GM19395 (cell line): ENCODE data around the gene NTM.

Experiments used
- ATAC-seq: cut with Tn5 transposase; IDR thresholded peaks from one replicate; pipeline ENCODE4 v1.9.1; 2021; ENCODE audit warnings: mild to moderate bottlenecking, moderate library complexity; ENCODE audit not compliant: unreplicated experiment

The NTM gene

DNA sequence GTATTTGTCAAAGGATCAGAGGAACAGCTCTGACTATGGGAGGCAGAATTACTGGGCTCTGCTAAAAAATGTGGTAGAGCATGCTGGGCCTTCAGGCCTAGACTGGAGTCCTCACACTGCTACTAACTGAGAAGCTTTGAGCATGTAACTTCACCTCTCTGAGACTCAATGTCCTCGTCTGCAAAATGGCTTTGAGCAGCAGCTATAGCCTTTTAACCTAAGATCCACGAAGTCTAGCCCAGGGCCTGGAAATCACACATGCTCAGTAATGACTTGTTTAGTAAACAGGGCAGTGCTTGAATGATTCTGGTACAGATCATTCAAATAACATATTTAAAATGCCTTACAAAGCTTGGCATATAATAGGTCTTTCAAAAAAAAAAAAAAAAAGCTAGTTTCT, 221.7 kb downstream of the NTM start:
- no peak for ATAC-seq

DNA sequence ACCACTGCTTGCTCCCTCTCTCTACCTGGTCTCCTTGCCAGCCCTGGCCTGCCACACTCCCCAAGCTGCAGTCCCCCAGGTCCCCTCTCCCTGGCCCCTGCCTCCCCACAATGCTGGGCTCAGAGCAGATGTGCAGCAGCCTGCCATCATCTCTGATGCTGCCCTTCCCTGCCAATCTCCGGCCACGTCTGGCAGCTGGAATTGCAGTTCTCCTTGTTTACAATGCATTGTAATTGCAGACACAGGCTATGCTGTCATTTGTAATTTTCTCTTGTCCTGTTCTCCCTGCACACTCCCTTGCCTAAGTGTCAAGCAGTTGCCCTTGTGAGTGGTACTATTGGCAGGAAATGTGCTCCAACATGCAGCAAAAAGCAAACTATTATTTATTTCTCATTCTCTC, 222.3 kb downstream of the NTM start:
- ATAC-seq = no peak

DNA sequence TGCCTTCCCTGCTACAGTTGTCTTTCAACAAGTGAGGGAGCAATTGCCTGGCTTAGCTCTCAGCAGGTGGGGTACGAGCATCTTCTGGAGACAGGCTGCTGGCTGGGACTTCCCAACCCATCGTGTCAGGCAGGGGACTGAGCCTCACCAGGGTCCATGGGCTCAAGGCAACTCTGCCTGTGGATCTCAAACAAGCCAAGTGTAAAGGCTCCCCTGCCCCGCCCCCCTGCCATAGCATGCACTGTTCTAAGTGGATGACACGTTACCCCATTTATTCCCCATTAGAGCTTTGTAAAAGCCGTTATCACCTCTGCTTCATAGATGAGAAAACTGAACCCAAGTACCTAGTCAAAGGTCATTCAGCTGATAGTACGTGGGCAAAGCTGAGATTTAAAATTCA, 222.9 kb downstream of the NTM start:
- ATAC-seq = no peak

DNA sequence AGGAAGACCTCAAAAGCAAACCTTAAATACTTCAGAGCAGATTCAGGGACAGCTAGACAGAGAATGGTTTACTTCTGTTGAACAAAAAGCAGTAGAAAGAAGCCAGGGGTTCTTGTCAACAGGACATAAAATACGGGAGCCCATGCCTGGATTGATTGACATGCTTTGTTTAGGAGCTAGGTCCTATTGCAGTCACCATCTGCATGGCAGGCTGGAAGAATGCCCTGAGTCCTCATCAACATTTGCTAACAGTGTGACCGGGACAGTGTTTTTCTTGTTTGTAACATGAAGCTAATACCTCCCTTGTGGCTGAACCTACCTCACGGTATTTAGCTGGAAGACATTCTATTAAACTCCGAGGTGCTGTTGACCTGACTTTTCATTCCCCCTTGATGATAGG, 225.4 kb downstream of the NTM start:
- no peak for ATAC-seq

DNA sequence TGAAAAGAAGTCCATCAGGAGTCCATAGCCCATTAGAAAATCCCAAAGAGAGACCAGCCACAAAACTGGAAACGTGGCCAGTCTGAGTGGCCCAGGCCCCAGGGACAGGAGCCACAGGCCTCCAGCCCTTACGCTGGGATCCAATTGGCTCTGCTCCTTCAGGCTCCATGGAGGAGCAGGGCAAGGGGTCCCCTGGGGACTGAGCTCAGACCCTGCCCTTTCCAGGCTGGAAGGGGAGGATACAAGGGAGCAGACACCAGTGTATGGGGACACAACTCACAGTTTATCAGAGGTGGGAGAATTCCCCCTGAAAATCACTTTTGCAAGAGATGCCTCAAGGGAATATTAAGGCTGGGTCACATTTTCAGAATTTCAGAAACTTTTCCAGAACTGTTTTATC, 227.5 kb downstream of the NTM start:
- ATAC-seq = no peak

DNA sequence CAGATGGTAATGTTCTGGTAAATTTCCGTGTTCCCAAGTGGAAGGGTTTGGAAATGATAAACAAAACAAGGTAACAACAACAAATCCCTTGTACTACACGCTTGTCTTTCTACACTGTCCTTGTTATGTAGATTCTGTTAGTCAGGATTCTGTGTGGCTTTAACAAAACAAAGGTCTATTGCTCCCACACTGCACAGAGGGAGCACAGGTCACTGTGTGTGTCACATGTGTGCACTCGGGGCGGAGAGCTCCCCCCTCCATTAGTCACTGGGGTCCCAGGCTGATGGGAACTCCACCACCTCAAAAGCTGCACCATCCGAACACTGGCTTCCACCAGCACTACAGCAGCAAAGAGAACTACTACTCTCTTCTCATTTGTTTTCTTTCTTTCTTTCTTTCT, 227.9 kb downstream of the NTM start:
- no peak for ATAC-seq

DNA sequence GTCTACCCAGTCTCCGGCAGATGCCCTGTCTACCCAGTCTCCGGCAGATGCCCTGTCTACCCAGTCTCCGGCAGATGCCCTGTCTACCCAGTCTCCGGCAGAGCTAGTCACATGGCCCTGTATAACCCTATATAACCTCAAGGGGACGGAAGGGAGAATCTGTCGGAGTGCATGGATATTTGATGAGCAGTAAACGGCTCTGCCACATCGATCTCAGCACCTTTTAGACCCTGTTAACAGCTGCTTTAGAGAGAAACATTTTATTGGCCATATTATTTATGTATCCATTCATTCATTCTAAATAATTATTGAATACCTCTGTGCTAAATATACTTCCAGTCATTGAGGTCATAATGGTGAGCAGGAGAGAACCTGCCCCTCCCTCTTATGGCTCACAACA, 228.9 kb downstream of the NTM start:
- no peak for ATAC-seq

DNA sequence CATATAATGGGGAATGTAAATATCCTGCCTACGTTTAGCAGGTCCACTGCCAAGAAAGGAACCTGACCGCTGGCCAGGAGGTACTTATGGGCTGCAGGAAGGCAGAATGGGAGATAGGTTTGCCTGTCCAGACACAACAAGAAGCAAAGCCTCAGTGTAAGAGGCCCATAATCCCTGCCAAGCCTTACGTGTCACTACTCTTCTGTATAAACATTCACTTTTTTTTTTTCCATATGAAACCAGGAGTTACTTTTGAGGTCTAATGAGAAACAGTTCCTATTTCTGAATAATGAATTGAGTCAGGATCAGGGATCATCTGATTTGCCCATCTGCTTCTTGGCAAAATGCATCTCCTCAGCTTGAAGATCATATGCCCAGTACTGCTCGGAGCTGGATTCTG, 230.2 kb downstream of the NTM start:
- ATAC-seq = no peak

DNA sequence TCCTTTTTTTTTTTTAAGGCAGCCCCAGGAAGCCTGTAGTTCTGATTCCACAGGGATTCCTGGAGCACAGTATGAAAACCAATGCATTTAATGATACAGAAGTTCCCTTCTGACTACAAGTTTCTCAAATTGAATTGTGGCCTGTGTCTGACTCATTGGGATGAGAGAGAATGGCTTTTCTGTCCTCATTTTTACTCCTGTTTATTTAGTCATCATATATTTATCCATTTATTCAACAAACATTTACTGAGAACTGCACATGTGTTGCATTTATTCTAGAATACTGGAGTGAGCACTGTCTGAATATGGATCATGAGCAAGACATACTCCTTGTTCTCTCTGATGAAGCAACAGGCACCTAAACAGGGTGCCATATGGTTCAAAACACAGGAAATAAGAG, 231.2 kb downstream of the NTM start:
- ATAC-seq = no peak

DNA sequence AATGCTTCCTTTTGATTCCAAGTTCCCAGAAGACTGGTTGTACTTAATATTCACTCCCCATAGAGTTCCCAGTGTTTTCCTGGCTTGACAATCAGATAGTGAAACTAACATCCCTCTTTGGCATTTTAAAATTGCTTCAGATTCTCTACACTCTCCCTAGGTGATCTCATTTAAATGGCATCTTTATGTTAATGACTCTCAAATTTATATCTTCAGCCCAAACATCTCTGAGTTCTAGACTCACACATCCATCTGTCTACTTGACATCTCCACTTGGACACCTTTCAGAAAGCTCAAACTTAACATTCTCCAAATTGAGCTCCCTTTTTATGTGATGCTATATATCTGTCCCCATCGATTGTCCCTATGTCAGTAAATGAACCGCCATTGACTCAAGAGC, 232.0 kb downstream of the NTM start:
- ATAC-seq = no peak

DNA sequence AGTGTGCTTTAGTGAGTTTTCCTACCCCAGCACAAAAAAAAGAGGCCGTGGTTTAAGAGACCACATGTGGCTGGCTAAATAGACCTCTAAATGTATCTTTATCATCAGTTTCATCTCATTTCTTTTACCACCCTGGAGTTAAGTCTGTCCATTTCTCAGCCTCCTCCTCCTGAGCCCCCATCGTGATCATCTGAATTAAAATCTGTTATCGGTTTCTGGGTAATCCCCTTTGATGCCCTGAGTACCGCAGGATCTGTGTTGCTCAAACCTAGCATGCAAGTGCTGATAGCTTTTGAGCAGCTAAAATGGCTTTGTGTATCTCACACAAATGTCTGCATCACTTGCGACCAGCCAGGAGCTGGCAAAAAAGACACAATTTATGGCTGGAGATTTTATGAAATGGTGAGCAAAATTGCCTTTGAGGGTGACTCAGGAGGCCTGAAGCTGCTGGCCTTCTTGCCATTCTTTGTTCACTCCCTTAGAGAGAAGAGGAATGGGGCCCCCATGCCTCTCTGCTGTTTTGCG, 236.5 kb downstream of the NTM start:
- ATAC-seq = no peak

DNA sequence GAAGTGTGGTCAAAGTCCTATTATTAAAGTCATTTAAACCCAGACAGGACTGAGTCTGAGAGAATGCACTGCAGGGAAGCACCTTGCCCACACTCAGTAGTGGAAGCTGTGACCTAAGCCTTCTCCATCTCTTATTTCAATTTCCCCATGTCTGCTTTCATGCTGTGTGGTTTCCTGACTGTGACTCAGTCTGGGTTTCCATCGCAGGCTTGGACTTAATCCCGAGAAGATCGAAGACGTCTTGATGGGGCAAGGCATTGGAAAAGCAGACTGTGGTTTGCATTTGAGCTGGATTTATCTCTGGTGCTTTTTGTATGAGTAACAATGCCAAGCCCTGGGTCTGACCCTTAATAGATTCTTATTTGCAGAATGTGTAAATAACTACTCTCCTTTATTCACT, 238.9 kb downstream of the NTM start:
- ATAC-seq = no peak

DNA sequence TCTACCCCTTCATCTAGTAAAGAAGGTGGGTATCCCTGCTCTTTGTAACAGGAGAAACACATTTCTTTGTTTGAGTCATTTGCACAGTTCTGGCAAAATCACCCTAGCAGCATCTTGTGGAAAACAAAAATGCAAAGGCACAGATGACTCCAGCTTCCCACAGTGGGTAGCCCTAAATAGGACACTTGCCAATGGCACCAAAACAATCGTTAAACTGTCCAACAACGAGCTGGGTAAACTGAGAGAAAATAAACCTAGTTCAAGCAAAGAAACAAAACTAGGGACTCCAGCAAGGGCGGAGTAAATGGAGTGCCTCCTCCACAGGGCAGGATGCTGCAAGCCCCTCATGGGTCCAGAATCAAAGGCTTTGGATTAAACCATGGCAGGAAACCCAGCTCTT, 239.5 kb downstream of the NTM start:
- no peak for ATAC-seq

DNA sequence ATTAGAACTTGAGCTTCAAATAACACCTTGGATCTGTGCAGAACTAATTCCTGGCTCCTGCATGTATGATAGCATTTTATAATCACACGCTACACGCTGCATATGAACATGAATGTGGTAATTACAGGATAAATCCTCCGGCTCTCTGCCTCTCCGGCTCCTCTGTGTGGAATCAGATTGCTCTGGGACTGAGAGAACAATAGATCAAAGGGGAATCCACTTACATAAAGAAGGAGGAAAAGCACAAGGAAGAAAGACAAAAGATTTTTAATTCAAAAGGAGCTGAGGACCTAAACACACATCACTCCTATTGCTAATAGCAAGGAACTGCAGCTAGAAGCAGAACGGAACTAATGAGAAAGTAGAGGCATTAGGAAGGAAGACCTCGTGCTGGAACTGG, 240.9 kb downstream of the NTM start:
- no peak for ATAC-seq

DNA sequence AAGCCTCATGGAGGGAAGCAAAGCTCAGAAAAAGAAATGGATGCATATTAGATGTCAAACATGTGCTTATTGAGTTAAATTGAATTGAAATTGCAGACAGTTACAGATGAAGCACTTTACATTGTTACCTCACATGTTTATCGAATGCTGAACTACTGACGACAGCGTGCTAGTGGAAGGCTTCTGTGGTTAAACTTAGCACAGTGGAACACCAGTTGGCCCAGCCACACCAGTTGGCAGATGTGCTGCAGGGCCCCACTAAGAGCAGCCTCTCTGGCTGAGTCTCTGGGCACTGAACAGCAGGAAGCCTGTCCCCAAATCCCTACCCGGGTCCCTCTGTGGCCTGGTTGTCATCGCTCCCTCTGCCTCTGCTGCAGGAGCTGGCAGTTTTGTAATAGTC, 242.1 kb downstream of the NTM start:
- ATAC-seq = no peak

DNA sequence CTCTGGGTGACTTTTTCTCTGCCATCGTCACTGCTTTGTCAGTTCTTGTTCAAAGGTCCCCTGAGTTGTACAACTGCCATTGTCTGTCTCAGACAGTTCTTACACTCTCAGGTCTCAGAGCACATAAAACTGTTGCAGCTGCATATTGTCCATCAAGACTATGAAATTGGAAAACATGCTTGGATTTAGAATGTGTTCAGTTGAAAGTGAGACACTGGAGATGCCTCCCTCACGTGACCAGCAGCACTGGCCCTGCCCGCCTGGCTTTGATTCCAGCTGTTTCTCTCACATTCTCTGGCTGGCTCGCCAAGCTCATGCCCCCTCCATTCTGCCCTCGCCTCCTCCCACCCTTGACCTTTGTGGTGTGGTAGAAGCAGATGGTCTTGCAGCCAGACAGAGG, 244.2 kb downstream of the NTM start:
- ATAC-seq = no peak

DNA sequence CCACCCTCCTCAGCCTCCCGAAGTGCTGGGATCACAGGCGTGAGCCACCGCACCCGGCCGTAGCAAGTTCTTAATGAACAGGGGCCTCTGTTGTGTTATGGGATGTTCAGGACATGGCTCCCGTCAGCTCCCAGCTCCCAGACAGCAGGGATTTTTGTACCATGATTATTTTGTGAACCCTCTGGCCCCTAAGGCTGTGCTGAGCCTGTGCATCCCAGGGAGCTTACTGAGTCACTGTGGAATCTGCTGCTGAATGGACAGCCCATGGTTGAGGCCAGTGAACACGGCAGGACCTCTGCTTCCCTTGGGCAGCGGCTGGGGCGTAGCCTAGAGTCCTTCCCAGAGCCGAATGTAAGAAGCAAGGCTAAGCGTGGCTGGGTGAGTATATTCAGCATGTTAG, 245.2 kb downstream of the NTM start:
- ATAC-seq = no peak

DNA sequence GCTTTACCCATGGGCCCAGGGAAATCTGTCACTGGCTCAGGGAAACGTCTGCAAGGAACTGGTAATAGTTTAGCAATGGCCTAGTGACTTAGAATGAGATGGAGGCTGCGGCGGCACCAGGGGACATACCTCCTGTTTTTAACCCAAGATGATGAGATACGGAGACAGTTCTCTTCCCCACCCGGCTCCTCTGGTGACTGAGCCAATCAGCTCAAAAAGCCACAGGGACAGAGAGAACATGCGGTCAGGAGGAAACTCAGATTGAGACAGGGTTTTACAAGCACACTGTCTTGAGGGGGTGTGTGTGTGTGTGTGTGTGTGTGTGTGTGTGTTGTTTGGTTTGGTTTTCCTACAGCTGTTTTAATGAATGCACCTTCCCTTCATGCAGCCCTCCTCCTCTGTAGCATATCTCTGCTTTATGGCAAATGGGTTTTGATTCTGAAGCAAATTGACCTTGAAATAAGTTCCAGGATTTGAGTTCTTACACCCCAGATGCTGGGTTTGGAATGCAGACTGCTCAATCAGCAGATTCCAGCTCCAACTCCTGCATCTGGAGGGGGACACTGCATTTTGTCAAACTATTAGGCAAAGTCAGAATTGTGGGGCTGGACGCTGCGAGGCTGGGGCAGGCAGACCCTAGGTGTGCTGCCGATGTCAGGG, 246.2 kb downstream of the NTM start:
- ATAC-seq = no peak

DNA sequence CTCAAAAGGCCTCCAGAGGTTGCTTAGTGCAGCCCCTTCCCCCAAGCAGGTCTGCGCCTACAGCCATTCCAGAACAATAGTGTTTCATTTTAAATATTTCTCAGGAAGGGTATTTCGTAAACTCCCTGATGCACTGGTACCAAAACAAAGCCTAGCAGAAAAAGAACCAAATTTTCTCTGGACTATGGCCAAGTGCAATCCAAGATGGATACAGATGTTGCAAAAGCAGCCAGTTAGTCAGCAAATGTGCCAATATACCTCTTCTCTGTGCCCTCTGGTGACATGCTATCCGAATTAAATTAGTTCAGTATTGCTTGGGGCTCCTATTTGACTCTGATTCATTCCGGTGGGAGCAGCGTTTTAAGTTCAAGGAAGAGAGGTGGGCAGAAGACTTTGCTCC, 247.8 kb downstream of the NTM start:
- no peak for ATAC-seq

DNA sequence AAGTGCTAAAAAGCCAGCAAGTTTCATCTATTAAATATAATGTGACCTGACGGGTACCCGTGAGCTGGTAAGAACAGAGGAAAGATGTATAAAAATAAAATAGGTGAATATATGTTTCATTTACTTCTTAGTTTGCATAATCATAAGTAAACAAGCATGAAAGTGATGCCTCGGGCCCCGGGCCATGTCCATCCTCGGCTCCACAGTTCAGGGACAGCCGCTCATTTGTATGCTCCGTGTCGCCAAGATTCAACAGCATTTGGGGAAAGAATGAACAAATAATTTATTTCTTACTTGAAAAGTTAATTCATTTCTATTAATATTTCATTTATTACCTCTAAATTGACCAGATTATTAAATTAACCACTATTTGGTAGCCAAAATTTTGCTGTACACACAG, 251.8 kb downstream of the NTM start:
- ATAC-seq = no peak

DNA sequence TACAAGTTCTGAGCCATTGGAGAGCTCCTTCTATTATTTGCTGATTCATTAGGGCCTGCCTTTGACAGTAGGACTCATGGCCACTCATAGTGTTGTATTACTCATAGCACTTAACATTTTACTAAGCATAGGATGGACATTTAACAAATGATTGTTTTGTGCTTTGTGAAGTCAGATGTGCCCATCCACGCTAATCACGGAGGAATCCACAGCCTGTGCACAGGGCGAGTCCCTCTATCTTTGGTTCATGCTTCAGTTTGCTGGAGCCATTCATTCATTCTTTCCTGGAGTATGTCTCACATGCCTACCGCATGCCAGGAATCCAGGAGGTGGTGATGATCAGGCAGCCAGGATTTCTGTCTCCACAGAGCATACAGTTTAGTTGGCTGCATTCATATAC, 254.1 kb downstream of the NTM start:
- ATAC-seq = no peak

DNA sequence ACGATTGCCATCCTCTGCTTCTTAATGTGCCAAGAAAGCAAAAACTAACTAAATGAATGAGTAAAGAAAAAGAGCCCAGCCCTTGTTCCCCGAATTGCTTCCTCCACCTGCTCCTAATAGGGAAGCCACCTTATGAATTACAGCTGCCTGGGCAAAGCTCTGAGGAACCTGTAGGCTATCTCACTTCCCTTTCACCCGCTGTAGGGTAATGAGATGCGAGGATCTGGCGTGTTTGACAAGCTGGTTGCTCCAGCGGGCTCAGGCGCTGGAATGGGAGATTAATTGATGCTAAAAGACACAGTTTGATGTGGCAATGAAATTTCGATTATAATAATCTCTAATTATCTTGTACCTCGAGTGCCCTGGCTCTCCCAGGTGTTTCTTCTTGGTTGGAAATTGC, 256.4 kb downstream of the NTM start:
- ATAC-seq = no peak

DNA sequence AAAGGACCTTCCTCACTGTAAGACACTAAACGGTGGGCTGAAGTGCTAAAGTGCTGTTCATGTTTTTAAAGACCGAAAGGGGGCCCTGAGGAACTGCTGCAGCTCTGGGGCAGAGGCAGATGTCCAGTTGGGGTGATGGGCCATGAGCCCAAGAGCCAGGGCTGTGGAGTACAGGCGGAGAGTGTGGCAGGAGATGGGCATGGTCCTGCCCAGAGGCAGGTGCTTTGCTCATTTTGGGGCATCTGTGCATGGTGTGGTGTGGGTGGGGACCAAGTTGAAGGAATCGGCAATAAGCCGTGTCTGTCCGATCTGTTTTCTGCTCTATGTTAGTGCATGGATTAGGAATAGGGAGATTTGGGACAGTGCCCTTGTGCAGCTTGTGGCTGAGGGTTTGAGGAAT, 258.3 kb downstream of the NTM start:
- no peak for ATAC-seq
